Parietal lobe (tissue), 2 donors: ENCODE measurements around the gene GPR50. TPM values are rescaled to one million over a fixed set of nuclear protein-coding genes. Genes with fewer than 3 reads are reported as not detected.

Experiments
- small RNA-seq: library from RNA; depleted of rRNA; stranded (forward); fragments of <200 nt; gene quantifications from one replicate; pipeline ENCODE3, GENCODE V24; 2014; ENCODE audit warnings: low replicate concordance
- total RNA-seq: library from RNA; depleted of rRNA; stranded (reverse); fragments of >200 nt; gene quantifications from one replicate; pipeline ENCODE4 v1.2.3, GENCODE V29; 2014

GPR50 gene
- not detected for total RNA-seq

DNA sequence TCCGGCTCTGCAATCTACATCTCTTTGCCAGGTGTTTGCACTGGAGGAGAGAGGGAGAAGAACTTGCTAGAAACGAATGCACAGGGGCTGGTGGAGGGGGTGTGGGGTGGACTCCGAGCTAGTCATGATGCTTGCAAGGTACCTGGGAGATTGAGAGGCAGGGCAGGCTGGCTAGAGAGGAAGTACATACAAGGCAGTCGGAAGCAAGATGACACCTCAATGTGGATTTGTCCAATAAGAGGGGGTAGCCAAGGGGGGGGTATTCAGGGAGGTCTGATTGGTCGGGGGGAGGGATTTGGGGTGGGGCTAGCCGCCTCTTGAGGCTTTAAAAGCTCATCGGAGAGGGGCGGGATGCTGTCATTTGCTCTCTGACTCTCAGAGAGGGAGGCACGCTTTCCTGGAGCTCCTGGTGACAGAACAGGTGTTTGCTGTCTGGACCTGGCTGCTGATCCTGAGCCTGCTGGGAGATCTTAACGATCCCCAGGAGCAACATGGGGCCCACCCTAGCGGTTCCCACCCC lies at the start of gene GPR50:
Gene GPR50, plus strand, starts transcription at position 354 of the 520 bp plus-strand sequence. Its CDS starts 138 bp downstream, at position 492.

Small RNAs within 50 kb of the gene (small RNA-seq; reads per million reads assigned to genes)
- not detected for gene MIR4330

Other genes with a start within 250 kb of the GPR50 start
- 36.0 TPM for gene HMGB3, start 193.2 kb upstream of the GPR50 start, total RNA-seq
- 83.6 TPM for gene VMA21, start 220.6 kb downstream of the GPR50 start, total RNA-seq